ENCODE data around the gene ELMO1.

Gene ELMO1

GRCh38 chr7:37081436-37081835 lies 367.2 kb downstream of the ELMO1 start:
- DNase-seq: peak; percentile 40

- DNase-seq: no peak
Measured at GRCh38 chr7:37079420-37079819, 369.2 kb downstream of the ELMO1 start.

- no peak for DNase-seq
Measured at GRCh38 chr7:37076668-37077067, 372.0 kb downstream of the ELMO1 start.

GRCh38 chr7:37074370-37074769 lies 374.3 kb downstream of the ELMO1 start:
- DNase-seq: no peak

GRCh38 chr7:37071124-37071523 lies 377.5 kb downstream of the ELMO1 start:
- no peak for DNase-seq

GRCh38 chr7:37070471-37070870 lies 378.2 kb downstream of the ELMO1 start:
- no peak for DNase-seq

GRCh38 chr7:37070031-37070430 lies 378.6 kb downstream of the ELMO1 start:
- DNase-seq: no peak

GRCh38 chr7:37069336-37069735 lies 379.3 kb downstream of the ELMO1 start:
- no peak for DNase-seq

GRCh38 chr7:37068902-37069301 lies 379.8 kb downstream of the ELMO1 start:
- DNase-seq: no peak

GRCh38 chr7:37068038-37068437 lies 380.6 kb downstream of the ELMO1 start:
- no peak for DNase-seq

GRCh38 chr7:37065779-37066271 lies 382.8 kb downstream of the ELMO1 start:
- no peak for DNase-seq

- DNase-seq: no peak
Measured at GRCh38 chr7:37062560-37062859, 386.2 kb downstream of the ELMO1 start.

- DNase-seq: no peak
Measured at GRCh38 chr7:37061849-37062559, 386.7 kb downstream of the ELMO1 start.

GRCh38 chr7:37056234-37056912 lies 392.3 kb downstream of the ELMO1 start:
- DNase-seq: no peak

- DNase-seq: no peak
Measured at GRCh38 chr7:37054624-37055241, 393.9 kb downstream of the ELMO1 start.

- DNase-seq: peak; percentile 21
Measured at GRCh38 chr7:37052705-37053104, 396.0 kb downstream of the ELMO1 start.

- DNase-seq: no peak
Measured at GRCh38 chr7:37050801-37051200, 397.9 kb downstream of the ELMO1 start.

- no peak for DNase-seq
Measured at GRCh38 chr7:37048674-37049073, 400.0 kb downstream of the ELMO1 start.

GRCh38 chr7:37047260-37047659 lies 401.4 kb downstream of the ELMO1 start:
- no peak for DNase-seq

GRCh38 chr7:37046531-37047079 lies 402.1 kb downstream of the ELMO1 start:
- DNase-seq: no peak

- DNase-seq: no peak
Measured at GRCh38 chr7:37045681-37046179, 402.9 kb downstream of the ELMO1 start.

- DNase-seq: no peak
Measured at GRCh38 chr7:37041461-37041860, 407.2 kb downstream of the ELMO1 start.

GRCh38 chr7:37040330-37040729 lies 408.3 kb downstream of the ELMO1 start:
- DNase-seq: no peak
